ENCODE data around the gene KCTD21.

KCTD21 gene

DNA sequence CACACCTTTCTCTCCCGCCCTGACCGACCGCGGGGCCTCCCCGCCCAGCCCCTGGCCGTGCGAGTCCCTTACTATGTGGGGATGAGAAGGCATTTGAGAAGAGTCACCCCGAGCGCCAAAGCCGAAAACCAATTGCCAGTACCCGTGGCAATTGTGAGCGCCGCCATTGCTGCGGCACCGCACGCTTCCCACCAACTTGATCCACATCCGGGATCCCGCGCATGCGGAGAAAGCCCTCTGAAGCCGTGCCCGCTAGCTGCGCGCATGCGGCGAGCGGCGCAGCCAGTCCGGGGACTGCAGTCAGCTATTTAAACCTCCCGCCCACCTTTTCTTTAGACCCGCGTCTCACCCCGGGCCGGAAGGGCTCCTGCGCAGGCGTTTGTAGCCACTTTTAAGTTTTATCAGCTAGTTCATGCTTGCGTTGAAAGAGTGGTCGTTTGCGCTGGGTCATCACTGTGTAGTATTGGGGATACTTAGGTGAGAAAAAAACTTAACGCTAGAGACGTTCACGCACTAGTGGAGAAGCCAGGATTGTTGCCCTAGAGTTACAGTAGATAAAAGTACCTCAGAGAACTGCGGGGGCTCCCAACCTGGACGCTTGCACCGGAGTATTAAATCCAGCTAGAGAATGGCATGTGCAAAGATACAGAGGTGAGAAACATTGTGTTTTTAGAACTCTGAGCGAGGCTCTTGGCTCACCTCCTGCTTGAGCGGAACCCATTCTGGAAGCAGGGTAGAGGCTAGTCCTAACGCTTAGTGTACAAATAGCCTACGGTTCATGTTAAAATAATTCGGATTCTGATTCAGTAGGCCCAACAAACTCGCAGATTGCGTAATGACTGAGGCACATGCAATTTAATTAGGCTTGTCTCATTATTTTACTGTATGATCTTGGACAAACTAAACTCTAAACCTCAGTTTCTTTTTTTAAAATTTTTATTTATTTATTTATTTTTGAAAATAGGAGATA, 48.7 kb downstream of the KCTD21 start, which contains the start of gene ALG8:
Gene ALG8 (minus strand): TSS at position 205 of the 970 bp plus-strand sequence. CDS start 38 bp downstream, at position 167.
- peak; percentile 96 for DNase-seq (ENCODE audit: low read depth)

DNA sequence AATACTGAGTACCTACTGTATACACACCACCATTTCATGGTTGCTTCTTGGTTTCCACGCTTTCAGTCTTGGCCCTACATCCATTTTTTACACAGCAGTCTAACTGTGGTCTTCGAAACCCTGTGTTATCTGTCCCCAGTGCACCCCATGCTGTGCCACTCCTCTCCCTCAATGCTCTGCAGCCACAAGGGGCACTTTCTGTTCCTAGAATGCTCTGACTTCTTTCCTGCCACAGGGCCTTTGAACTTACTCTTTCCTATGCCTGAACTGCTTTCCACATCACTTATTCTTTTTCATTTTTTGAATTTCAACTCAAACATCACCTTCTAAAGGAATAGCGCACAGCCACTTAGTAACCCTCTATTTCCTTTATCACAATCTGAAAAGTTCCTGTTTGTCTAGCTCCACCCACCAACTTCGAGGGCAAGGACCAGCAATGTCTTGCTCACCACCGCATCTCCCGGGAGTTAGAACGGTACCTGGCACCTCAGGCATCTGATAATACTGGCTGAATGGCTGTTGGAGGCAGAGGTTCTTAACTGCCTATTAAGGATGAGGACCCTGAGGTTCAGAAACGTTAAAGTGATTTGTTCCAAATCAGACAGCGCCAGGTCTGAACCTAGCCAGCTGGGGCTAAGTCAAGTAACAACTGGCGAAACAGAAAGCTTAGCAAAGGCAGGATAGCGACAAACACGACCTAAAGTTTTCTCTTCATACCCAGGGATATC, 49.6 kb downstream of the KCTD21 start:
- peak; percentile 8 for DNase-seq (ENCODE audit: low read depth)

DNA sequence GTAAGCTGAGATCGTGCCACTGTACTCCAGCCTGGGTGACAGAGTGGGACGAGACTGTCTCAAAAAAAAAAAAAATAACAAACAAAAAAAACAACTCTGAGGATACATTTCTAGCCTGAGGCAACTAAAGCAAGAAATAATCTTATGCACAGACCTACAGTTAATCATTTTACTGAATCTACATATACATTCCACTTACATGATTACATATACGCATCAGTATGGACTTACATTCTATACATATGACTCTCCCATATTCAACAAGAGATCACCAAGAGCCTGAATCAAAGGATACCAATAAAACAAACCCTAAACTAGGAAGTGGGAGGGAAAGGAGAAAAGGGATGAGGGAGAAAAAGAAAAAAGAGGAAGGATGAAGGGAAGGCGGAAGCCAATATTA, 50.1 kb downstream of the KCTD21 start:
- no peak for DNase-seq (ENCODE audit: low read depth)

DNA sequence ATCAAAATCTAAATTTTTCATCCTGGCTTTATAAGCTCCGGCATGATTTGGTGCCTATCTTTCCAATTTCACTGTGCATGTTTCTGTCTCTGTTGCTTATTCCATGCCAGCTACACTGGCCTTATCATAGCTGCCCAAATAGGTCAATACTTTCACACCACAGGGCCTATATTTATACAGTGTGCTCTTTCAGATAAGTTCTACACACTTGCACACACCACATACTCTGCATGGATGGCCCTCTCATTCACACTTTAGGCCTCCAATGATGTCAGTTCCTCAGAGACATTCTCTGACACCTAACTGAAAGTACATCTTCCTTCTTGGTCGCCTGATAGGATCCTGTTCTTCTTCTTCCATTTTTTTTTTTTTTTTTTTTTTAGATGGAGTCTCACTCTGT, 56.0 kb downstream of the KCTD21 start:
- DNase-seq (ENCODE audit: low read depth), result no peak

DNA sequence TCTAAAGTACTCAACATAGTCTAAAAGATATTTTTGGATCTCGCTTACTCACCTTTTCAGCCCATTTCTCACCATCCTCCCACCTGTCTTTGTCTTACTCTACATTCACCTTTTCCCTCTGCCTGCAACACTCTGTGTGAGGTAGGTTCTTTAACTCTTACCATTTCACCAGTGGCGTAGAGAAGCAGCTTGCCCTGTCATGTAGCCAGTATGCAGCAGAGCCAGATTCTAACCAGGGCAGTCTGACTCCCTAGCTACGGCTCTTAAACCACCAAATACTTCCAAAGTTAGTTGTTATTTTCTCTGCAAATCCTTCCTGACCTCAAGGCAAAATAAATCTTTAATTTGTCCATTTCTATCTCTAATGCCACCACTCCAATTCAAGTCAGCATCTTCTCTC, 56.5 kb downstream of the KCTD21 start:
- DNase-seq (ENCODE audit: low read depth), result no peak

DNA sequence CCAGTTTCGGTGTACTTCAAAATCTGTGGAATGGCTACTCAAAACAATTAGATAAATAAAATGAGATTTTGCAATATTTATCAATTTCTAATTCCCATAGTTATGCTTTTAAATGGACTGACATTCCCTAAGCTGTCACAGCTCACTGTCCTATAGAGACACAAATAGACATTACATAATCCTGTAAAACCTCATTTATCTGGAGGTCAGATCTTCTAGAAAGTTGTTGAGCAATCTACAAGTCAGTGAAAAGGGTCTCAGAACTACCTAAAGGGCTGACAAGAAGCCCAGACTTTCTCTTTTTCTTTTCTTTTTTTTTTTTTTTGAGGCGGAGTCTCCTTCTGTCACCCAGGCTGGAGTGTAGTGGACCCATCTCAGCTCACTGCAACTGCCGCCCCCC, 61.0 kb downstream of the KCTD21 start:
- no peak for DNase-seq (ENCODE audit: low read depth)
